Measurements from ENCODE around the gene SLC37A3.

DNA sequence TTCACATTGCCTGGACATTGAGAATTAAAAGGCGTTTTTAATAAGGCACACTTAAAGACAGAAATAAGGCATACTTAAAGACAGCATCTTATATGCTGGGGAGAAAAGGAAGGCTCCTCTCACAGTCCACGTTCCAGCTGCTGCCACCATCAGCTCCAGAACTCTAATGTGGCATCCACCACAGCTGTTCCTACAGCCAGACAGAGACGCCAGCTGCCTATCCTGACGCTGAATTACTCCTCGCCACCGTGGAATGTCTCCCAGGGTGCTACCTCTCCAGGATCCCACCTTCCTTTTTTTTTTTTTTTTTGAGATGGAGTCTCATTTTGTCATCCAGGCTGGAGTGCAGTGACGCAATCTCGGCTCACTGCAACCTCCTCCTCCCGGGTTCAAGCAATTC, 30.8 kb downstream of the SLC37A3 start:
- no peak for TF ChIP-seq EP300 (IDR thresholded peaks at IDR 0.05)
- TF ChIP-seq, protein P1, sequence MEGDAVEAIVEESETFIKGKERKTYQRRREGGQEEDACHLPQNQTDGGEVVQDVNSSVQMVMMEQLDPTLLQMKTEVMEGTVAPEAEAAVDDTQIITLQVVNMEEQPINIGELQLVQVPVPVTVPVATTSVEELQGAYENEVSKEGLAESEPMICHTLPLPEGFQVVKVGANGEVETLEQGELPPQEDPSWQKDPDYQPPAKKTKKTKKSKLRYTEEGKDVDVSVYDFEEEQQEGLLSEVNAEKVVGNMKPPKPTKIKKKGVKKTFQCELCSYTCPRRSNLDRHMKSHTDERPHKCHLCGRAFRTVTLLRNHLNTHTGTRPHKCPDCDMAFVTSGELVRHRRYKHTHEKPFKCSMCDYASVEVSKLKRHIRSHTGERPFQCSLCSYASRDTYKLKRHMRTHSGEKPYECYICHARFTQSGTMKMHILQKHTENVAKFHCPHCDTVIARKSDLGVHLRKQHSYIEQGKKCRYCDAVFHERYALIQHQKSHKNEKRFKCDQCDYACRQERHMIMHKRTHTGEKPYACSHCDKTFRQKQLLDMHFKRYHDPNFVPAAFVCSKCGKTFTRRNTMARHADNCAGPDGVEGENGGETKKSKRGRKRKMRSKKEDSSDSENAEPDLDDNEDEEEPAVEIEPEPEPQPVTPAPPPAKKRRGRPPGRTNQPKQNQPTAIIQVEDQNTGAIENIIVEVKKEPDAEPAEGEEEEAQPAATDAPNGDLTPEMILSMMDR (IDR thresholded peaks at IDR 0.05) = no peak
- no peak for TF ChIP-seq POLR2A (IDR thresholded peaks at IDR 0.05)
